HUES64 (cell line): ENCODE results near the gene WASF2.
A peak's percentile ranks its signal among the peaks of the same experiment; 100 is the strongest.

Source experiments
- H3K27ac ChIP-seq: 2 replicates; pipeline ENCODE4 v1.7.0; 2013; ENCODE audit warnings: low read depth, low read length, inconsistent platforms
- H3K27me3 ChIP-seq: 2 replicates; pipeline ENCODE4 v1.6.1; 2013; ENCODE audit warnings: mild to moderate bottlenecking, low read length; ENCODE audit not compliant: insufficient read depth
- H3K36me3 ChIP-seq: 2 replicates; pipeline ENCODE4 v1.6.1; 2013; ENCODE audit warnings: mild to moderate bottlenecking, low read length; ENCODE audit not compliant: insufficient read depth
- H3K4me1 ChIP-seq: 2 replicates; pipeline ENCODE4 v1.6.1; 2013; ENCODE audit warnings: mild to moderate bottlenecking, low read length, moderate library complexity; ENCODE audit not compliant: insufficient read depth
- H3K4me3 ChIP-seq: 2 replicates; pipeline ENCODE4 v1.5.1; 2013; ENCODE audit warnings: mild to moderate bottlenecking, low read length, moderate library complexity
- H3K9ac ChIP-seq: 2 replicates; pipeline ENCODE4 v1.6.1; 2013; ENCODE audit warnings: mild to moderate bottlenecking, low read depth, low read length
- H3K9me3 ChIP-seq: 2 replicates; pipeline ENCODE4 v1.6.1; 2013; ENCODE audit warnings: low read depth, low read length; ENCODE audit not compliant: insufficient read depth
- WGBS: fragments of 150-250, 120-280 bp; methylation state at CpG from one replicate; pipeline ENCODE4 v1.1.7; 2013; ENCODE audit warnings: missing lambda C conversion rate; 5-methylcytosine and 5-hydroxymethylcytosine counted together

The WASF2 gene

GRCh38 chr1:27359822-27360158, 130.2 kb downstream of the WASF2 start:
- no peak overlapping the region for H3K9ac ChIP-seq
- peaks cover 47% of the 10 kb centered on the region for H3K27me3 ChIP-seq
- H3K27ac ChIP-seq, result no peak overlapping the region
- no peaks in the 10 kb centered on the region; the same call in 1 of the 2 replicates for H3K36me3 ChIP-seq
- H3K4me3 ChIP-seq, result peak overlapping the region; percentile 76
- 0 out of 2 replicates have a peak, but pooled peaks cover 10% of the 10 kb centered on the region for H3K4me1 ChIP-seq
- WGBS, result 50% methylated on average over 9 of the region's 9 CpGs
- no peaks in the 10 kb centered on the region for H3K9me3 ChIP-seq

- Histone ChIP-seq H3K4me3 (no peak overlapping the region), H3K27ac (no peak overlapping the region), H3K9me3 (no peaks in the 10 kb centered on the region), H3K36me3 (no peaks in the 10 kb centered on the region; the same call in 1 of the 2 replicates), H3K9ac (no peak overlapping the region), H3K27me3 (peaks cover 47% of the 10 kb centered on the region), H3K4me1 (0 out of 2 replicates have a peak, but pooled peaks cover 3% of the 10 kb centered on the region)
- 94% methylated on average over 5 of the region's 5 CpGs for WGBS
Observed at GRCh38 chr1:27358928-27359313, 131.0 kb downstream of the WASF2 start.

GRCh38 chr1:27358038-27358927, 131.7 kb downstream of the WASF2 start:
- H3K36me3 ChIP-seq, result no peaks in the 10 kb centered on the region; the same call in 1 of the 2 replicates
- peaks cover 47% of the 10 kb centered on the region for H3K27me3 ChIP-seq
- no peak overlapping the region for H3K27ac ChIP-seq
- WGBS, result 95% methylated on average over 21 of the region's 21 CpGs
- H3K9ac ChIP-seq, result no peak overlapping the region
- no peak overlapping the region for H3K4me3 ChIP-seq
- 0 out of 2 replicates have a peak, but pooled peaks cover 3% of the 10 kb centered on the region for H3K4me1 ChIP-seq
- no peaks in the 10 kb centered on the region for H3K9me3 ChIP-seq

DNA sequence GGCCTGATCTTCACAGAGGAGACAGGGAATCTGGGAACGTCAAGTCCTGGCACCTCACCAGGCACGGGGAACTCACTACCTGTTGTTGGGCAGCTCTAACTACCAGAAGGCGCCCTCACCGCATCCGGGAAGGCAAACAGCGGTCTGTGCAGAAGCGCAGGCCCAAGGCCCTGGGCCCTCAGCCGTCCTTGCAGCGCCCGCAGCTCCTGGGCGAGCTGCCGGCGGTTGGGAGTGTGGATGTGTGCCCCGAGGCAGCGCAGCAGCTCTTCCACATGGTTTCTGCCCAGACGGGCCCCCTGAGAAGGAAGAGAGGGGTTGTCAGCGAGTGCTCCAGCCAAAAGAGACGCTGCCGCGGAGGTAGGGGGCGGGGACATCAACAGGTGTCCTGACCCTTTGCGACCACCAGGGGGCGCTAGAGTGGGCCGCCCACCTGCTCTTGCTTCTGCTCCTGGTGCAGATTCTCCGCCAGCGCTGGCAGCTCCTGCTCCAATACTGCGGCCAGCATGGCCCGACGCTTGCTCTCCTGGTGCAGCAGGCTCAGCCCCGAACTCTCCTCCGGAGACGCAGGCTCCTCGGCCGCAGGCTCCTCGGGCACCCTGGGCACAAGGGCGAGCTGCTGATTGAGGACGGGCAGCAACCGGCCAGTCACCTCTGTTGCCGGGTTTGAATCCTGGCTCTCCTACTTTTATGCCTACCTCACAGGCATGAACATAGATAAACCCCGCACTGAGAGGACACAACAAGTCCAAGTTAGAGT, 132.5 kb downstream of the WASF2 start:
- H3K9ac ChIP-seq, result no peak overlapping the region
- H3K4me3 ChIP-seq, result 0 out of 2 replicates have a peak overlapping the region, but pooled peaks have one; percentile 5
- WGBS, result 29% methylated on average over 40 of the region's 40 CpGs
- H3K27ac ChIP-seq, result no peak overlapping the region
- peaks cover 47% of the 10 kb centered on the region for H3K27me3 ChIP-seq
- H3K36me3 ChIP-seq, result no peaks in the 10 kb centered on the region; the same call in 1 of the 2 replicates
- H3K4me1 ChIP-seq, result 0 out of 2 replicates have a peak, but pooled peaks cover 3% of the 10 kb centered on the region
- H3K9me3 ChIP-seq, result no peaks in the 10 kb centered on the region

DNA sequence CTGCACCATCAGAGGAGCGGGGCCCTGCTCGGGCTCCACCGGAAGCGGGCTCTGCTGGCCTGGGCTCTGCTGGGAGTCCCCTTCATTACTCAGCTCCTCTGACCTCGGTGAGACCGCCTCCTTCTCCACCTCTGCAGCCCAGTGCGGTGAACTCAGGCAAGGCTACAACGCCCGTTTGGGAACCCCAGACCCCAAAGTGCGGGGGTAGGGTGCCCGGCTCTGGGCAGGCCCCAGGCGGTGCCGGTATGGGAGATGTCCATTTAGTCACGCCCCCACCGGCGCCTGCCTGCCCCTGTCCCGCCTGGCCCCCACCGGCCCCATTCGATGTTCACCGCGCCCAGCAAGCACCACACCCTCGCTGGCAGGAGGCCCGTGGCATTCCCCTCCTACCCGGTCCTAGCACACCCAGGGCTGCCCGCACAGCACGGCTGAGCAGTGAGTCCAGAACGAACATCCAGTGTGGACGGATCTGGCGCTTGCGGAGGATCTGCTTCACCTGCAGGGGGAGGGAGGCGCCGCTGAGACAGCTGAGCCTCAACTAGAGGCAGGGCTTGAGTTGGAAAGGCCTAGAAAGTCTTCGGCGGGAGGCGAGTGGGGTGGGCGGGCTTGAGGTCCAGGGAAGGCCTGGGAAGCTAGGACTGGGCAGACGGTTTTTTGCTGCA, 133.2 kb downstream of the WASF2 start:
- peaks cover 42% of the 10 kb centered on the region for H3K27me3 ChIP-seq
- no peak overlapping the region for H3K27ac ChIP-seq
- no peaks in the 10 kb centered on the region; the same call in 1 of the 2 replicates for H3K36me3 ChIP-seq
- H3K4me1 ChIP-seq, result 0 out of 2 replicates have a peak, but pooled peaks cover 3% of the 10 kb centered on the region
- no peaks in the 10 kb centered on the region for H3K9me3 ChIP-seq
- H3K4me3 ChIP-seq, result no peak overlapping the region
- no peak overlapping the region for H3K9ac ChIP-seq
- 84% methylated on average over 37 of the region's 37 CpGs for WGBS

- no peak overlapping the region for H3K9ac ChIP-seq
- no peak overlapping the region for H3K4me3 ChIP-seq
- no peaks in the 10 kb centered on the region for H3K9me3 ChIP-seq
- peaks cover 36% of the 10 kb centered on the region for H3K27me3 ChIP-seq
- H3K36me3 ChIP-seq, result no peaks in the 10 kb centered on the region; the same call in 1 of the 2 replicates
- WGBS, result 92% methylated on average over 13 of the region's 13 CpGs
- H3K4me1 ChIP-seq, result 0 out of 2 replicates have a peak, but pooled peaks cover 3% of the 10 kb centered on the region
- H3K27ac ChIP-seq, result no peak overlapping the region
Observed at GRCh38 chr1:27356277-27356618, 133.7 kb downstream of the WASF2 start.

DNA sequence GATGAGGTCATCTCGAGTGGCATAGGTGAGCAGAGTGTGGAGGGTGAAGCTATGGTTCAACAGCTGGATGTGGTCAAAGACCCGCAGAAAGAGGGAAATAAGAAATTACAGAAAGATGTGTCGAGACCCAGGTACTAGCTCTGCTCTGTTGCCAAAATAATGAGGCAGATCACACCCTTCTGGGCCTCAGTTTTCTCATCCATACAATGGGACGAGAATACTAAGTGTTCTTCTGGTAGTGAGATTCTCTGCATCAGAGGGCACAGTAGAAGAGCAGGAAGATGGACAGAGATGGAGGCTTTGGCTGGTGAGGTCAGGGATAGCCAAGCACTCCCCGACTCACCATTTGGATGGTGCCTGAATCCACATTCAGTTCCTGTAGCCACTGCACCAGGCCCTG, 134.3 kb downstream of the WASF2 start:
- Histone ChIP-seq H3K4me1 (0 out of 2 replicates have a peak, but pooled peaks cover 3% of the 10 kb centered on the region), H3K9ac (no peak overlapping the region), H3K36me3 (no peaks in the 10 kb centered on the region; the same call in 1 of the 2 replicates), H3K4me3 (no peak overlapping the region), H3K27ac (no peak overlapping the region), H3K9me3 (no peaks in the 10 kb centered on the region), H3K27me3 (peaks cover 31% of the 10 kb centered on the region)
- WGBS, result 92% methylated on average over 5 of the region's 5 CpGs
